SH-SY5Y (cell line): ENCODE data around the gene TXNIP.

Source experiments
- GATA2 ChIP-seq: IDR thresholded peaks from 2 replicates; pipeline ENCODE4 v1.6.1; 2011; ENCODE audit warnings: mild to moderate bottlenecking, low read depth, low read length
- GATA3 ChIP-seq: IDR thresholded peaks from 2 replicates; pipeline ENCODE4 v1.6.1; 2011; ENCODE audit warnings: low read depth, mild to moderate bottlenecking, low read length, moderate library complexity

- TF ChIP-seq GATA2 (no peak), GATA3 (no peak)
Observed at GRCh38 chr1:145946477-145946986, 49.8 kb downstream of the TXNIP start.
